Fibroblast of skin of left quadriceps (primary cell): ENCODE measurements around the gene AGAP1.
"Not testable (repeated sequence)": the region's sequence is repeated elsewhere in the genome, so short reads cannot be mapped to it uniquely, and the experiment has no call there.

Source experiments
- DNase-seq, 2 experiments: peaks; one replicate each; pipeline ENCODE4 v3.0.0-alpha.2; 2013; ENCODE audit warnings: low read depth in 2 of 2

Gene AGAP1

DNA sequence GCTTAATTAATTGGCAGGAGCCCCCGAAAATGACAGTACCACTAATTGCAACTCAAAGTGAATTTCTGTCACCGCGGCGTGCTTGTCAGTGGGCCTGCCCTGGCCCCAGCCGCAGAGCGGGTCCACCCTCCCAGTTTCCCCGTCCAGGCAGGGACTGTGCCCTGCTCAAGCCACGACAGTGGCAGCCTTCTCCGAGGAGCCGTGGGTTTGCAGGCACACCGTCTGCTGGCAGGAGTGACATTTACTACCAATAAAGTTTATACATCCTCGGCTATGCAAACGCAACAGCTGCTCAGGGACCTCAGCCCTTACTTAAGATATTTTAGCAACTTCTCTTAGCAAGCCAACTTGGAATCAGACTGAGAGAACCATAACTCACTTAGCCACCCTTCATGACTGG is 561.6 kb downstream of the AGAP1 start:
- no peak for DNase-seq

DNA sequence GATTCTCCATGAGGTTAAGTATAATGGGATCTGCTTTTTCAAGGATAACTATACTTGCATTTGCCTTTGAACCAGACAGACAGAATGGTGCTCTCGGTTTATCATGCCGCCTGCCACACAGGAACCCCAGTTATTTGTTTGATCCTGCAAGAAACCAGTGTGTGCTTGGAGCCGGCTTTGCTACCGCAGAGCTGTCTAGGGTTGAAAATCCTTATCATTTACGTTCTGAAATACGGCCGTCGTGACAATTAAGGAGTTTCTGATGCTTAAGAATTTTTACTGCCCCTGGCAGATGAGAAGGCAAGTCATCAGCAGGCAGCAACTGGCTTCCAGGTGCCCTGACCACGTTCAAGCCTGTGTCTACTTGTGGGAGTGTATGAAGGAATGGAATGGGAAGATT is 562.3 kb downstream of the AGAP1 start:
- no peak for DNase-seq

DNA sequence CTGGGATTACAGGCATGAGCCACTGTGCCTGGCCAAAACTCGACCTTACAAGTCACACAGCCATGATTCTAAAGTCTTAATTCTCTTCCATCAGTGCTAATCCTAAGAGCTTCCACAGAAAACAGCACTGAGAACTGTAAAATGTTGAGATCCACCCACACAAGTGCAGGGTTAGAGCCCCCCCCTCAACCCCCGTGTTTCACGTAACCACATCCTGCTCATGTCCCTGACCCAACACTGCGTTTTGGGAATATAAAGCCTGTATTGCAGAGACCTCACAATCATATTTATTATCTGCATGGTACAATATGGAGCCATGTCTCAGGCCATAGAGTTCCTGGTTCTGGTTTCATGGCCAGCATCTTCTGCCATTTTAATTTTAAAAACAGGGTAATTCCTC is 563.5 kb downstream of the AGAP1 start:
- no peak for DNase-seq

DNA sequence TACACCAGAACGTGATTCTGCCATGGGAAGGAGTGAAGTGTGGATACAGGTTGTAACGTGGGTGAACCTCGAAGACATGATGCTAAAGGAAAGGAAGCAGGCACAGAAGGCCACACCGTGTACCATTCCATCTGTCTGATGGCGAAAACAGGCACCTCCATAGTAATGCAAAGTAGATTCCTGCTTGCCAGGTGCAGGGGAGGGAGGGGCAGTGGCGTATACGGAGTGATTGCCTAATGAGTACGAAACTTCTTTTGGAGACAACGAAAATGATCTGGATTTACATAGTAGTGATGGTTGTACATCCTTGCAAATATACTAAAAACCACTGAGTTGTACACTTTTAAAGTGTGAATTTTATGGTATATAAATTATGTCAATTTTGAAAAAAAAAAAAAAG is 567.7 kb downstream of the AGAP1 start:
- DNase-seq = no peak

DNA sequence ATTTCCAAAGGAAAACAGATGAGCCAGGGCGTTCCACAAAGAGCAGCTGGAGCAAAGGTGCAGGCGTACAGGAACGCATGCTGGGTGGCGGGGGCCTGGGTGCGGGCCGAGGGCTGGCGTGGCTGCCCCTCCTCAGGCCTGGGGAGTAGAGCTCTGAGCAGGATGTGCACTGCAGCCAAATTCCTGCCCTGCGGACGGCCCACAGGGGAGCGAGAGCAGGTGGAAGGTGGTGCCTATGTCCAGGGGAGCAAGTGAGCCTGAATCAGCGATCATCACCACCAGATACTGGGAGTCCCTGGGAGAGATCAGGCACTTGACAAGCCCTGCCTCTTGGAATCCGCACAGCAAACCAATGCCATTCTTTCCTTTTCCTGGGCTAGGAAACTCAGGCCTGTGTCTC is 568.1 kb downstream of the AGAP1 start:
- no peak for DNase-seq

DNA sequence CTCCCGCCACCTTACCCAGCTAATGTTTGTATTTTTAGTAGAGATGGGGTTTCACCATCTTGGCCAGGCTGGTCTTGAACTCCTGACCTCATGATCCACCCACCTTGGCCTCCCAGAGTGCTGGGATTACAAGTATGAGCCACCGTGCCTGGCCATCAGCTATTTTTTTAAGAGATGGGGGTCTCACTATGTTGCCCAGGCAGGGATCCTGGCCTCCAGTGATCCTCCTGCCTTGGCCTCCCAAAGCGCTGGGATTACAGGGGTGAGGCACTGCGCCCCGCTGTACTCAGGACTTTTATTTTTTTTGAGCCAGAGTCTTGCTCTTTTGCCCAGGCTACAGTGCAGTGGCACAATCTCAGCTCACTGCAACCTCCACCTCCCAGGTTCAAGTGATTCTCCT is 569.0 kb downstream of the AGAP1 start:
- not testable (repeated sequence) for DNase-seq

DNA sequence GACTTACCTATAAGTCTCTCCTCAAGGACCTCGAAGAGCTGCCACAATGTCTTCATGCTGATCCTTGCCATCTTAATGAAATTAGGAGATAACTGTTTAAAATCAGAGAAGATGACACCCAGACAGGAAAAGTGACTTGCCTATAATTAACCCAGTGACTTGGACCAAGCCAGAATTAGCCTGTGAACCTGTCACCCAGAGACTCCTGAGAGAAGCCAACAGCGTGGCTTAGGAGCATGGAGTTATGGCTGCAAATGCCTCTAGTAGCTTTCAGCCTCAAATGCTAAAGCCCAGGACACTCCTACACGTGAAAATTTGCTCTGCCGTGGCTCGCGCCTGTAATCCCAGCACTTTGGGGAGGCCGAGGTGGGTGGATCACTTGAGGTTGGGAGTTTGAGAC is 570.2 kb downstream of the AGAP1 start:
- DNase-seq = no peak

DNA sequence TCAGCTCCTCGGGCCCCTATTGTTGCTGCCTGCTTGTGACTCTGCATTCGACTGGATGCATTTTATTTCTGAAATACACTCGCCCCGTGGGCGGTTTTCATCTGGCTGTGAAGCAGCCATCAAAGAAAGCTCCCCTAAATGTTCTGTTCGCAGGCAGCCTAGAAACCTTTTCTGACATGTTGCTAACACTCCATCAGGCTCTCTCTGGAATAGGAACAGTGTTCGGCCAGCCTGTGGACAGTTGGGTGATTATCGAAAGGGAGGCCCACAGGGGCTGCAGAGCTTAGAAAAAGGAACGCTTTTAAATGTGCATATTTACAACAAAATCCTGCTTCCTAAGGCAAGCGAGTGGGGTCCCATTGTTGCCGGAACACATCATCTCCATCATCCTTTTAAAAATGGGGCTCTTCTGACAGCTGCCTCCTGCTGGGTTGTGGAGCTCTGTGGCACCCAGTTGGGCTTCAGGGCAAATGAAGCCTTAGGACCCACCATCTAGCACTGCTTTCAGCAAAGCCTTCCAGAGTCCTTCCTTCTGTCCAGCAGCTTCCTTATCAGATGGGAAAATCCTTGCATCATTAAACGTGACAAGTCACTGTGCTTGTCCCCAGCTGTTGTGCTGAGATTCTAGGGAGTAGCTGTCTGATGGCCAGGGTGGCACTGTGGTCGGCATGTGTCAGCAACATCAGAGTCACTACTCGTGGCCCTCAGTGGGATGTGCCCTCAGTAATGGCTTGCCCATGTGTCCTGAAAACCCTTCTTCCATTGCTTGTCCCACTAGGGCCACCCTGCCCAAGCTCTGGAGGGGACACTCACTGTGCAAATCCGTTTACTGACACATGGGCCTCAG is 571.7 kb downstream of the AGAP1 start:
- DNase-seq = no peak

DNA sequence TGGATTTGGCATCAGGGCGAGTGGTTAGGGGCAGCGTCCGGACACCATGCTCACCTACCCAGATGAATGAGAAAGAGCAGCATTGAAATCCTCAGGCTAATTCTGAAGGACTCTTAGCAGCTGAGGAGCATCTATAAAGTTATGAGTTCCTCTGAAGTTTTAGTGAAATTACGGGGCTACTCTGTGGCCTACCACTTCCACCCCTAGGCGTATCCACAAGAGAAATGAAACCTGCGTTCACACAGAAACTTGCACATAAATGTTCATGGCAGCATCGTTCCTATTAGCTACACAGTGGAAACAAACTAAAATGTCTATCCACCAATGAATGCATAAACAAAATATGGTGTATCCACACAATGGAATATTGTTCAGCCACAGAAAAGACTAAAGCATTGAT is 576.4 kb downstream of the AGAP1 start:
- no peak for DNase-seq

DNA sequence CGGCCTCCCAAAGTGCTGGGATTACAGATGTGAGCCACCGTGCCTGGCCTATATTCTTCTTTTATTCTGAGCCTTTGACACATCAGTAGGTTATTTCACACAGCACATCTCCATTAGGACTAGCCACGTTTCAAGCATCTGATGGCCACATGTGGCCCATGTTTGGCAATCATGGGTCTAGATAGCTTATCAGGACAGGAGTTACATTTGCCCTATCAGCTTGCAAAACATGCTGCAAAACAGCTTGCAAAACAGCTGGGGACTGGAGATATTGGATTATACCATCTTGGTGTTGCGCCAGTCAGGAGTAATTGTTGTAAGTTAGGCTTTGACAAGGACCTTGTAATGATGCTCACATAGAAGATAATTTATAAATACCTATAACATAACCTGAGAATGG is 579.4 kb downstream of the AGAP1 start:
- peak in 1 of 2 experiments; percentile 6 for DNase-seq

DNA sequence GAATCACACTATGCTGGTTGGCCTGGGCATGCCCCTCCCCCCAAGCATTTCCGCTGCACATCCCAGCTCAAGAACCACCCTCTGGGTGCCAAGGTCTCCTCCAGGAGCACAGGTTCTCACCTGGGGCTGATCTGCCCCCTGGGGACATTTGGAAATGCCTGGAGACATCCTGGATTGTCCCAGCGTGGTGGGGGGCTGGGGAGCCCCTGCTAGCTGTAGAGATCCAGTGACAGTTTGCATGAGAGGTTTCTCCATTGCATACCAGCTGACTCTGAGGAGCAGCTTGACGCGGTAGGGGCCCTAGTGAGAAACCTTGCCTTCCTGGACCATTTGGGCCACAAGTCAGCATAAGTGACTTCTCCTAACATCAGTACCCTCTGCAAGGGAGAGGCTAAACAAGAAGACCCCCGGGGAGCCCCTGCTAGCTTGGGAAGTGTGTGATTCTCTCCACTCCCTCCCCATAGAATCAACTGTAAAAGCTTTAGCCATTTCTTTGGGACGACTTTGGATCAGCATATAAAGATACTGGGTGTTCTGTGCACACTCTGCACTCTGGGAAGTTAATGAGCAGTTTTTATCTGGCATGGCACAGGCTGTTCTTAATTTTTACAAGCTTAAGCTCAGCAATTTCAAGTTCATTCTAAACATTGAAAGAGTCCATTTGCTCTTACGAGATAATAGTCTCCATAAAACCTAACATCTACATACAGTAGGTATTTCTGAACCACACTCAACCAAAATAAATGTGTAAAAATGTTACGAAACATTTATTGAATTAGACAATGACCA is 580.2 kb downstream of the AGAP1 start:
- no peak for DNase-seq

DNA sequence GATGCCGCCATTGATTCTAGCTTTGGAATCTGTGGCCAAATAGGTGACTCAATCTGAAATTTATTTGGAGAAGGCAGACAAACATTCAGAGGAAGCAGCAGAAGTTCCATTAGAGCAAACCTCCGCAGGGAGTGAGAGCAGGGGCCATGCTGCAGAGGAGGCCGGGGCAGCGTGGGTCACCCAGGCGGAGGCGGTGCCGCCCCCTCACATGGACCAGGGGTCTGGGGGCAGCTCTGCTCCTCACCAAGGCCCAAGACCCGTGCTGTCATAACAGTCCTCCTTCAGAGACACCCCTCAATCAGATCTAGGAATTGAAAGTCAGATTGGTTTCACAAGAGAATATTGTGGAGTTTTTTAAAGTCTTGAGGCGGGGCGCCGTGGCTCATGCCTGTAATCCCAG is 582.0 kb downstream of the AGAP1 start:
- no peak for DNase-seq

DNA sequence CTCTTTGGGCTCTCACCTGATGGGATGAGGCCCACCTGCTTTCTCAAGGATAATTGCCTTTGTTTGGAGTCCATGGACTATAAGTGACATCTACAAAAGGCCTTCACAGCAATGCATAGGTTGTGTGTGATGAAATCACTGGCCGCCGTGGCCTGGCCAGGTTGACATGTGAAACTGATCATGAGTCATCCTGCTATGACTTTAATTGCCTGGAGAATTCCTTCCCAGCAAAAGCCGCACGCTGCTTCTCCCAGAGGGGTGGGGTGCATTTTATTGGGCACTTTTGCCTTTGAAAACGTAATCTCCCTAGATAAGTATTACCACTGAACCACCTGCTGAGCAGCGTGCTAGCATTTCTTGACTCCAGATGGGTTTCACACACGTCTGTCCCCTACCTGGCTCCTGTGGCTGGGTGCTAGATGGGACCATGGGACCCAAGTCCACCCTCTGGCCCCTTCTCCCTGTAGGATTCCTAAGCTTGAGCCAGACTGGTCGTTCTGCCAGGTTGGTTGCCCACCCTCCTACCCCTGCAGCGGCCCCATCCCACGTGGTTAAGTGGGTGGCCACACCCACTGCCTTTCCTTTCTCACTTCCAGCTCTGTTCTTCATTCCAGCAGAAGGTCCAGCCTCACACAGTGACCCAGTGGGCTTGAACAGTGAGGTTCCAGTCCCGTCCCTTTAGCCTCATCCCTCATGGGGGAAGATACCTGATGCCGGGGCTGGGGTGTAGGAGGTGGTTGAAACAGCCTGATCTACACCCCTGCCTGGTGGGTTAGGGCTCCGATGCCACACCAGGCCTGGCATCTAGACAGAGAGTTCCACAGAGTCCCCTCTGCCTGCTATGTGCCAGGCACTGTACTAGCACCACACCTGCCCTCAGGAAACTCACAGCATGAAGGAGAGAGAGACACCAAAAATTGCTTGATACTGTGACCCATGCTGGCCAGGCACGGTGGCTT is 584.7 kb downstream of the AGAP1 start:
- peak; percentile 49 to 51 for DNase-seq

DNA sequence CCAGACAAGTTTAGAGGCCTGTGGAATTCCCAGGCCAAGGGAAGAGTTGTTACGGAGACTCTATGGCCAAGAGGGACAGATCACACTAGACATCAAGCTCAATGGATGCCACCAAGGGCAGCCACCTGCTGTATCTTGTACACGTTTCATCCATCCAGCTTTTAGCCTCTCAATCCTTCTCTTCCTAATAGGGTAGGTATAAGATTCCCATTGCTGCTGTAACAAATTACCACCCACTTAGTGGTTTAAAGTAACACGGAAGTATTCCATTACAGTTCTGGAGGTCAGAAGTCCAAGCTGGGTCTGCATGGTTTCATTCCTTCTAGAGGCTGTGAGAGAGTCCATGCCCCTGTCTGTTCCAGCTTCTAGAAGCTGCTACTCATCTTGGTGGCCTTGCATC is 586.6 kb downstream of the AGAP1 start:
- DNase-seq = no peak

DNA sequence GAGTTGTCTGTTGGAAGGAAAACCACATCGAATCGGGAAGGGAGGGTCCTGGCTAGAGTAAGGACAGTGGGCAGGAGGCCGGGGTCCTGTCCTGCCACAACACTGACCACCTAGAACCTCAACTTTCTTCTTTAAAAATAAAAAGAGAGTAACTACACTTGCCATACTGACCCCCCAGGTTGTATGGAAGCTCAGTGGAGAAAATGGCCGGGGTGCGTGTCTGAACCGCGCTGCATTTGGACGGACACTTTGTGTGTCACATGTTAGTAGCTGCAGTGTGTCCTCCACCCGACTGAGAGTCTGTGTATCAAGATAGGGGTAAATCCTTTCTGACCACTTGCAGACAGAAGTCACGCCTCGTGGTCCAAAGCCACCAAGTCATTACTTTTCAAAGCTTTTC is 587.3 kb downstream of the AGAP1 start:
- no peak for DNase-seq

DNA sequence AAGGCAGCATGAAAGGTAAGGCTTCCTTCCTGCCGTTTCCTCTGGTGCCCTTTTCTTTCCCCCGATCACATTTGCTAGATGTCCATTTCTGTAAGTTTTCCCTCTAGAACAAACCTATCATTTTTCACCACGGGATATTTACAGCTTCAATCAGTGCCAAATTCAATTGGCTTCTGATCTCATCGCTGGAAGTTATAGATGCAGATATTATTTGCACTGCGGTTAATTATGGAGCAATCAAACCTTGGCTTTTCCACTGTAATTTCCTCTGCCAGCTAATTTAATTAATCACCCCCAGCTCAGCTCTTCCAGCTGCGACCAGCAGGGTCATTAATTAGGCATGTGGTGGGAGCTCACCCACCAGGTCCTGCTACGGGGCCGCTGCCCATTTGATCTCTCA is 588.2 kb downstream of the AGAP1 start:
- no peak for DNase-seq

DNA sequence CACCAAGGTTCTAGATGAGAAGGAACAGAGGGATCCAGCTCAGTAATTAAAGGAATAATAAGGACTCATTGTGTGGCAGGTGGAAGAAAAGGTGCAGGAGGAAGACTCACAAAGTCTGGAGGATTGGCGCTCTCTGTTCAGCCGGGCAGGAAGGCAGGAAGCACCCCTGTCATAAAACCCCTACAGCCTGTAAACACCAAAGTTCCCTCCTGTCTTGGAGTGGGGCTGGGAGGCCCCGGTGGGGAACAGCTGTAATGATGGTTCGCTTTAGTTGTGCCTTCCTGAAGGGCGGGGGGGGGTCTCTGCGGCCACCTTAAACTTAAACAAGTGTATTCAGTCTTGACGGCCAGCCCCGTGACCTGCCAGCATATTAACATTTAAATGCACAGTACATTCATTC is 590.1 kb downstream of the AGAP1 start:
- DNase-seq = no peak

DNA sequence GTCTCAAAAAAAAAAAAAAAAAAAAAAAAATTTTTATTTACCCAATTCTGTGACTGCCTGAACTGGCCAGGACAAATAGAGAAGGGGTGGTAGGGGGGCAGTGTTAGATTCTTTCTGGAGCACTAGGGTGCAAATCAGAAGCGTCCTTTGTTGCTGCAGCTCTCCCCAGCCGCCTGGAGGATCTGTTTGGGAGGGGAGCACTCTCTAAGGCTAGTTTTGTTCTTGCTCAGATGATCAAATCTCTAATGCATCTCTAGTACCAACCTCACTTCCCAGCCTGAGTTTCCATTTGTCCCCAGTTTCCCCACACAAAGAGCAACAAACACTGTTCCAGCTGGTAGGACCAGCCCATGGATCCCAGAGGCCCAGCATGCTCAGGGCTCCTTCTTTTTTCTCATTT is 591.4 kb downstream of the AGAP1 start:
- no peak for DNase-seq

DNA sequence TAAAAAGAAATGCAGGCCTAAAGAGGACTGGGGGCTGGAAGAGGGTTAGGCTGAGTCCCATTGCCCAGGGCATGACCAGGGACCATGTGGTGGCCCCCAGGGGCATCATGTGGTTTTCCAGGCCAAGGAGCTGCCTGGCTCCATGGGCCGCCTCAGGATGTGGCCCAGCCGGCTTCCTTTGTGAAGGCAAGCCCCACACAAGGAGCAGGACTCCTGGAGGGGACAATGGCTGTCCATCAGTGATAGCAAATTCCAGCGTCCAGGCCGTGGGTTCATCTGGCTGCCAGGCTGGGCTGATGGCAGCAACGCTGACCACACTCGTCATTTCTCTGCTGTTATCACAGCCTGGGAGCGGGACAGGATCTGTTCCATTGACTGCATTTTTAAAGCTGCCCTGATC is 591.8 kb downstream of the AGAP1 start:
- DNase-seq = no peak

DNA sequence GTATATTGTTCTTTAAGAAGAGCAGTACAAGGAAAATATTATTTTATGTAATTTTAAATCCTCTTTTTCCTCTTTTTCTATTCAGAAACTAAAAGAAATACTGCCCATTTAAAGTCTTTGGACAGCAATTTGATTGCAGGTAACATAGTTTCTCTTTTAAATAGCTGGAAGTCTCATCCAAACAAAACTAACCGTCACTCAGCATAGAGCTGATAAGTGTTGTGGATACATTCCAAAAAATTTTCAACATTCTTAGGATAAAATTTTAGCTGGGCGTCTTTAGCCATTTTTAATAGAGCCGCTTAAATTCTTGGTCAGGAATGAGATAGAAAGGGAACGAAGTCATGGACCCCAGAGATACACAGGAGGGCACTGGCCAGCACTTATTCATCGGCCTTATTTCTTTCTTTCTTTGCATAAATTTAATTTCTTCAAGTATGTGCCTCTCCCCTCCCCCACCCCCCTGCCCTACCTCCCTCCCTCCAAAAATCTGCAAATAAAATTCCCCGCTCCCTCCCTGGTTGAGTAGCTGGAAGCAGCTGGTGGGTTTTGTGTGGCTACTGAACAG is 592.6 kb downstream of the AGAP1 start:
- no peak for DNase-seq

DNA sequence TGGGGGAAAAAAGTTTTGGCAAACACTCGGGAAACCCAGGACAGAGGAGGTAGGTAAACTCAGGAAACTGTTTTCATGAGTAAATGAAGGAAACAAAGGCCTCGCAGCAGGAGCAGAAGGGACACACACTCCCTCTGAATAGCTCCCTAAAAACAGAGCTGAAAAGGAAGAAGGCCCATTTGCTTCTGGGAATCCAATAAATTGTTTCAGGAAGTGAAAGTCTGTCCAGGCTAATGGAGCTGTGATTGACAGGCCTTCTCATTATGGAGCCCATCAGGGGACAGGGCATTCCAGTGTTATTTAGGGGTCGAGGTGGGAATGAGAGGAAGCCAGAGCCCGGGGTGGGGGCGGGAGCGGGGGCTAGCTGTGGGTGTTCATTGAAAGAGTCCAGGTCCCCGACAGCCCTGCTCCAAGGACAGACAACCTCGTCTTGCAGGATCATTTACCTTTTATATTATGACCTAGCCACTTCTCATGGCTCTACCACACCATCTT is 593.2 kb downstream of the AGAP1 start:
- no peak for DNase-seq
